ENCODE data around the gene MYADML2.

Gene MYADML2

GRCh38 chr17:81977211-81977808, 30.3 kb upstream of the MYADML2 start, which contains the start of gene ASPSCR1:
TSS of gene ASPSCR1 (plus strand) at chr17:81977629. CDS start at chr17:81977647, 18 bp downstream.
- TF ChIP-seq YY1 (IDR thresholded peaks at IDR 0.05; ENCODE audit: insufficient read depth, insufficient read length): peak; percentile 74
- TF ChIP-seq SUZ12 (IDR thresholded peaks at IDR 0.05; ENCODE audit: extremely low read depth, insufficient read depth, insufficient read length): no peak
- DNase-seq (ENCODE audit: low read depth, low spot score): peak; percentile 82

GRCh38 chr17:81976332-81977210, 29.5 kb upstream of the MYADML2 start:
- Histone ChIP-seq H3K27me3 (ENCODE audit: insufficient read depth, insufficient read length) (peaks cover 15% of the 10 kb centered on the region), H3K36me3 (ENCODE audit: insufficient read depth, insufficient read length, low read length) (peaks cover 16% of the 10 kb centered on the region), H3K4me1 (ENCODE audit: insufficient read depth, insufficient read length) (peaks cover 14% of the 10 kb centered on the region), H3K9me3 (ENCODE audit: insufficient read depth, low read length) (peaks cover 22% of the 10 kb centered on the region; the same call in 1 of the 2 replicates), H3K4me3 (ENCODE audit: insufficient read length, low read depth) (peak overlapping the region; percentile 89), H3K9ac (ENCODE audit: insufficient read length, low read depth) (peak overlapping the region; percentile 94)
- no peak for DNase-seq (ENCODE audit: low read depth, low spot score)
- TF ChIP-seq YY1 (IDR thresholded peaks at IDR 0.05; ENCODE audit: insufficient read depth, insufficient read length) (no peak), ZNF274 (IDR thresholded peaks at IDR 0.05; ENCODE audit: low read depth, low read length) (no peak), SUZ12 (IDR thresholded peaks at IDR 0.05; ENCODE audit: extremely low read depth, insufficient read depth, insufficient read length) (no peak)

More at GRCh38 chr17:81977211-81977808, 30.3 kb upstream of the MYADML2 start, which contains the start of gene ASPSCR1:
- Histone ChIP-seq H3K4me3 (ENCODE audit: insufficient read length, low read depth) (peak within 1 kb of the TSS; percentile 89), H3K9ac (ENCODE audit: insufficient read length, low read depth) (peak within 1 kb of the TSS; percentile 94), H3K4me1 (ENCODE audit: insufficient read depth, insufficient read length) (peaks cover 14% of the 10 kb centered on the region), H3K9me3 (ENCODE audit: insufficient read depth, low read length) (peaks cover 19% of the 10 kb centered on the region; the same call in 1 of the 2 replicates), H3K27me3 (ENCODE audit: insufficient read depth, insufficient read length) (peaks cover 15% of the 10 kb centered on the region), H3K36me3 (ENCODE audit: insufficient read depth, insufficient read length, low read length) (peaks cover 18% of the 10 kb centered on the region)

DNA sequence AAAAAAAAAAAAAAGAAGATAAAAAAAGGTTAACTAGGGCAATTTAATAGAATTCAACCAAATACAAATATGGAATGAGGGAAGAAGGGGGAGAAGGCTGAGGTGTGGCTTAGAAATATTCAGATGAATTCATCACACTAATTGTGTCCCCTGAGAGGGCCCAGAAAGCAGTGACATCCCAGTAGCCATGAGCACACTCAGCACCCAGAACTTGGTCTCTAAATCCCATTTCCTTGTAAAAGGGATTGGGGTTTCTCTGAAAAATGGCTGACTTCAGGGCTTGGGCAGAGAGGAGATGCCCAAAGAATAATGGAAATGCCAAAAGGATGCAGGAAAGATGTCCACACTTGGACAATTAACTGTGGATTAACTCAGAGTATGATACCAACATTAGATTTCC, 26.4 kb upstream of the MYADML2 start:
- no peak for TF ChIP-seq YY1 (IDR thresholded peaks at IDR 0.05; ENCODE audit: insufficient read depth, insufficient read length)
- no peak for TF ChIP-seq SUZ12 (IDR thresholded peaks at IDR 0.05; ENCODE audit: extremely low read depth, insufficient read depth, insufficient read length)
- no peak for TF ChIP-seq ZNF274 (IDR thresholded peaks at IDR 0.05; ENCODE audit: low read depth, low read length)
- Histone ChIP-seq H3K4me1 (ENCODE audit: insufficient read depth, insufficient read length) (peaks cover 5% of the 10 kb centered on the region), H3K9me3 (ENCODE audit: insufficient read depth, low read length) (peaks cover 22% of the 10 kb centered on the region; the same call in 1 of the 2 replicates), H3K9ac (ENCODE audit: insufficient read length, low read depth) (no peak overlapping the region), H3K27me3 (ENCODE audit: insufficient read depth, insufficient read length) (peaks cover 19% of the 10 kb centered on the region), H3K4me3 (ENCODE audit: insufficient read length, low read depth) (no peak overlapping the region), H3K36me3 (ENCODE audit: insufficient read depth, insufficient read length, low read length) (no peaks in the 10 kb centered on the region)
- DNase-seq (ENCODE audit: low read depth, low spot score): no peak

DNA sequence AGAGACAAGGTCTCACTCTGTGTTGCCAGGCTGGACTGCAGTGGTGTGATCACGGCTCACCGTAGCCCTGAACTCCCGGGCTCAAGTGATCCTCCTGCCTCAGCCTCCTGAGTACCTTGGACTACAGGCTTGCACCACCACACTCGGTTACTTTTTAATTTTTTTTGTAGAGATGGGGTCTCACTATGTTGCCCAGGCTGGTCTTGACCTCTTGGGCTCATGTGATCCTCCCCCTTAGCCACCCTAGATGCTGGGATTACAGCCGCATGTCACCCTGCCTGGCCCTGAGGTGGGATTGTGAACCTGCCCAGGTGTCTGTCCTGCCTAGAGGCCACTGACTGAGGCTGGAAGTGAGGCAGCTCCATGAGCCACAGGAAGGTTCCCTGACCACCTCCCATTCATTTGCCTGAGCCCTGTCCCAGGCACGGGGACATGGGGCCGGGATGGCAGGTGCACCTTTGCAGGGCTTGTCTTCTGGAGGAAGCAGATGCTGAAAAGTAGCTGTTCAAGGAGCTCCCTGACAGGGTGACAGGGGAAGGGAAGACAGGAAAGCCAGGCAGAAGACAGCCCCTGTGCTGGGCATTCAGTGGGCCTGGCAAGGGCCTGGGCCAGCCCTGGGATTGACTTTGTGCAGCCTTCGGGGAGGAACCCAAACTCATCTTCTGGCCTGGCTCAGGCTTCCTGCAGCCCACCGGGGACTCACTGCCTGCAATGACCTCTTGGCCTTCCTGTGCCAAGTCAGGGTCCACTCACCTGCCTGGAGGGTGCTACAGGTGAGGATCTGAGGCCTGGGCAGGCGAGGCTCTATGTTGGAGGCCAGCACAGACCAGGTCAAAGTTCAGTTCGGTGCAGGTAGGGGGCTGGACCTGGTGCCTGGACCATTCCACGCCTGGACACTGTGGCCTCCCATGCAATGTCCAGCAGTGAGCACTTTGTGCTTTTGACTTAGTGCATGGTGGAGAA, 22.1 kb upstream of the MYADML2 start:
- Histone ChIP-seq H3K36me3 (ENCODE audit: insufficient read depth, insufficient read length, low read length) (no peaks in the 10 kb centered on the region), H3K4me3 (ENCODE audit: insufficient read length, low read depth) (no peak overlapping the region), H3K9ac (ENCODE audit: insufficient read length, low read depth) (peak overlapping the region; percentile 26), H3K9me3 (ENCODE audit: insufficient read depth, low read length) (peaks cover 20% of the 10 kb centered on the region; the same call in 1 of the 2 replicates), H3K27me3 (ENCODE audit: insufficient read depth, insufficient read length) (peaks cover 18% of the 10 kb centered on the region), H3K4me1 (ENCODE audit: insufficient read depth, insufficient read length) (peaks cover 13% of the 10 kb centered on the region)
- TF ChIP-seq SUZ12 (IDR thresholded peaks at IDR 0.05; ENCODE audit: extremely low read depth, insufficient read depth, insufficient read length) (no peak), ZNF274 (IDR thresholded peaks at IDR 0.05; ENCODE audit: low read depth, low read length) (no peak), YY1 (IDR thresholded peaks at IDR 0.05; ENCODE audit: insufficient read depth, insufficient read length) (no peak)
- DNase-seq (ENCODE audit: low read depth, low spot score): no peak

DNA sequence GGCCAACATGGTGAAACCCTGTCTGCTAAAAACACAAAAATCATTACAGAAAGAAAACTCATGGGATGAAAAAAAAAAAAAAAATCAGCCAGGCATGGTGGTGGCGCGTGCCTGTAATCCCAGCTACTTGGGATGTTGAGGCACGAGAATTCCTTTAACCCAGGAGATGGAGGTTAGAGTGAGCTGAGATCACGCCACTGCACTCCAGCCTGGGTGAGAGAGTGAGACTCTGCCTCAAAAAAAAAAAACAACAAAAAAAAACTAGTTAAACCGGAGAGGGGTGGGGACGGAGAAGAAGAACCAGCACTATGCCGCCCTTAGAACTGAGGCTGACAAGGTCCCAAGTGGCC, 21.3 kb upstream of the MYADML2 start:
- no peaks in the 10 kb centered on the region for H3K36me3 ChIP-seq (ENCODE audit: insufficient read depth, insufficient read length, low read length)
- peaks cover 13% of the 10 kb centered on the region for H3K4me1 ChIP-seq (ENCODE audit: insufficient read depth, insufficient read length)
- H3K4me3 ChIP-seq (ENCODE audit: insufficient read length, low read depth): no peak overlapping the region
- TF ChIP-seq SUZ12 (IDR thresholded peaks at IDR 0.05; ENCODE audit: extremely low read depth, insufficient read depth, insufficient read length) (no peak), YY1 (IDR thresholded peaks at IDR 0.05; ENCODE audit: insufficient read depth, insufficient read length) (no peak), ZNF274 (IDR thresholded peaks at IDR 0.05; ENCODE audit: low read depth, low read length) (no peak)
- no peak for DNase-seq (ENCODE audit: low read depth, low spot score)
- H3K27me3 ChIP-seq (ENCODE audit: insufficient read depth, insufficient read length): peaks cover 18% of the 10 kb centered on the region
- peak overlapping the region; percentile 42 for H3K9ac ChIP-seq (ENCODE audit: insufficient read length, low read depth)
- H3K9me3 ChIP-seq (ENCODE audit: insufficient read depth, low read length): peaks cover 13% of the 10 kb centered on the region; the same call in 1 of the 2 replicates

GRCh38 chr17:81967533-81968395, 20.7 kb upstream of the MYADML2 start:
- Histone ChIP-seq H3K9ac (ENCODE audit: insufficient read length, low read depth) (peak overlapping the region; percentile 64), H3K9me3 (ENCODE audit: insufficient read depth, low read length) (peaks cover 8% of the 10 kb centered on the region; the same call in 1 of the 2 replicates), H3K36me3 (ENCODE audit: insufficient read depth, insufficient read length, low read length) (no peaks in the 10 kb centered on the region), H3K27me3 (ENCODE audit: insufficient read depth, insufficient read length) (peaks cover 24% of the 10 kb centered on the region), H3K4me3 (ENCODE audit: insufficient read length, low read depth) (no peak overlapping the region), H3K4me1 (ENCODE audit: insufficient read depth, insufficient read length) (peaks cover 13% of the 10 kb centered on the region)
- TF ChIP-seq ZNF274 (IDR thresholded peaks at IDR 0.05; ENCODE audit: low read depth, low read length) (no peak), YY1 (IDR thresholded peaks at IDR 0.05; ENCODE audit: insufficient read depth, insufficient read length) (no peak), SUZ12 (IDR thresholded peaks at IDR 0.05; ENCODE audit: extremely low read depth, insufficient read depth, insufficient read length) (no peak)
- DNase-seq (ENCODE audit: low read depth, low spot score): peak; percentile 70
